NOMO-1 treated with dmso at 0.1 percent for 144 hours (cell line): Measurements from ENCODE around the gene SLC6A15.
A peak's percentile ranks its signal among the peaks of the same experiment; 100 is the strongest.

ENCODE experiments used
- DNase-seq: peaks from one replicate; lab custom pipeline; 2025; ENCODE audit not compliant: unreplicated experiment; lab: John Stamatoyannopoulos, UW

The SLC6A15 gene

DNA sequence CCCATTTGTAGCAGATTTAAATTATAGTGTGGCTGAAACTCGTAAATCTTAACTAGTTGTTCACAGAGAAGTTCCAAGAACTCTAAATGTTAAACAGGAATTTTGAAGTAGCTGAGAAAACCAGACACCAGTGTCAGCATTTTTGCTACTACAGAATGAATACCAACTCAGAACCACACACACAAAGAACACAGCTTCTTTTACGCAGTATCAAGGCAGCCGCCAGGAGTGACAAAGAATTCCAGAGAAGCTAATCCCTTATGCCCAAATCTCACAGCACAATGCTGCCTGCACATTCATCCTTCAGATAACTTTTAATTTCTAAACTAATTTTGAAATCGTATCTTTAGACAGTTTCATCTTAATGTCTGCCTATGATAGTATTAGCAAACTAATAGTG, 37.4 kb downstream of the SLC6A15 start:
- no peak for DNase-seq

DNA sequence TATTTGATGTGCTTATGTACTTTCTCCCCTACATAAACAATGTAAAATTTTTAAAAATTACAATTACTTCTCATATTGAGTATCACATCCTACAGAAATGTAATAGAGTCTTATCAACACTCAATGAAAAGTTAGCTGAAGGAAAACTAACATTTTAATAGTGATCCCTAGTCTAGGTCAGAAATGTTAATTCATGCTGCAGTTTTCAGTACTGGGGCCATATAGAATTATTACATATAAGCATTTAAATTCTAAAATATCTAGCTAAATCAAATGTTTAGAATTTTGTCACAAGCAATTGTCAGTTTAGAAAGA, 37.8 kb downstream of the SLC6A15 start:
- no peak for DNase-seq

DNA sequence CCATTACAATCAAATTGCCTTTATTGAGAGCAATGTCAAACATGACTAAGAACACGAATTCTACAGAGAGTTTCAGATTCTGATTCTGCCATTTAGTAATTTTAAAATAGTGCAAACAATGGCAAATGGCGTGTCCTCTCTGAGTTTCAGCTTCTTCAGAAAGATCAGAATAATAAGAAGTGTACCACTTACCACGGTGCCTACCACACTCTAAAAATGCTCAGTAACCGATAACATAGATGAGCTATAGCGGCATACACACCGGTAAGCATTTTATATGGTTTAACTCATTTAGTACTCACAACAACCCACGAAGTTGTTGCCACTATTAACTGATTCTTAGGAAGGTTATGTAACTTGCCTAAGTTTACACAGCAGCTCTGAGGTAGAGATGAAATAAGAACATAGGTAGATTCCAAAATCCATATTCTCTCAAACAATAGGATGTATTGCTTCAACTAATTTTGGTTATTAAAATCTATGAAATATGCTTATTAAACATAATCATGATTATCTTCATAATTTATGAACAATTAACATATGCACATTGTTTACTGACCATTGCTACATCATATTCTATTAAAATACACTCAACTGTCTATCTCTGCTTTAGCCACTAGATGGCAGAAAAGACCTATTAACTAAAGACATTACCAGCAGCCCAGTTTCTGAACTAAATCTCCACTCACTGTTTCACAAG, 38.3 kb downstream of the SLC6A15 start:
- DNase-seq = peak; percentile 20

DNA sequence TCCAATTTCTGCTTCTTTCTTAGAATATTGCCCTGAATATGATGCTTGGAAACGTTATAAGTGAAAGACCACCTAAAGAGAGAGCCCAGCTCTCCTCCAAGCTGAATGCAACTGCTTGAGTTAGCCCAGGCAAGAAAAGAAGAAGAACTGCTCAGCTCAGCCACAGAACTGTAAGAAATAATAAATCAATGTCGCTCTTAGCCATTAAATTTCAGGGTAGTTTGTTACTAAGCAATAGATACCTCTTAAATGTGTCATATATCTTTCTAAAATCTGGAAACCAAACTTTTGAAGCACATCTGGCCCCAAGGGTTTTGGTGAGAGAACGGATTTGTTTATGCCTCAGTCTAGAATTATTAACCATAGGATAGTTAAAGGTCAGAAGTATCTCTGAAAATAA, 50.4 kb downstream of the SLC6A15 start:
- no peak for DNase-seq

DNA sequence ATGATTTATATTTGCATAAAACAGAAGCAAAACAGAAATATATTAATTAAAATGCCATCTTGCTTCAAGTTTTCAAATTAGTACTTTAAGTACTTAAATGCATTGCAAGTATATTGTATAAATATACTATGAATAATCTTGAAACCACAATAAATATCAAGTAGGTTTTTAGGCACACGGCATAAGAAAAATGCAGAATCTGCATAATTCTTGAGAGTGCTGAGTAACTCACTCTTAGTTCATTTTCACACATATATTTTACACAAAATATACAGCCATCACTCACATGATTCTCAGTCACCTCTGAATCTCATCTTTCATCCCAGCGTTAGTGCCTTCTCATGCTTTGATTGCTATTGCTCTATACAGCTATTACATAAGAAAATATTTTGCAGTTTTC, 51.9 kb downstream of the SLC6A15 start:
- no peak for DNase-seq

DNA sequence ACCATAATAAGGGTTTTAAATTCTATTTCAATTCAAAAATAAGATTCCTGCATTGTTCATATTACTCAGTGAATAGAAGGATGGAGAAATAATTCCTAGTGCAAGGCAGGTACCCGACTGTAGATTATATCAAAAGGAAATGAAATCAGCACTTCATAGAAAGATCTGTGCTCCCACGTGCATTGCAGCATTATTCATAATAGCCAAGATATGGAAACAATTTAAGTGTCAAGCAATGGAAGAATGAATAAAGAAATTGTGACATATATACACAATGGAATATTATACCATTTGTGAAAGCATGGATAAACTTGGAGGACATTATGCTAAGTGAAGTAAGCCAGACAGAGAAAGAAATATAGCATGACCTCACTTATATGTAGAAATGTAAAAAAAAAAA, 53.8 kb downstream of the SLC6A15 start:
- no peak for DNase-seq

DNA sequence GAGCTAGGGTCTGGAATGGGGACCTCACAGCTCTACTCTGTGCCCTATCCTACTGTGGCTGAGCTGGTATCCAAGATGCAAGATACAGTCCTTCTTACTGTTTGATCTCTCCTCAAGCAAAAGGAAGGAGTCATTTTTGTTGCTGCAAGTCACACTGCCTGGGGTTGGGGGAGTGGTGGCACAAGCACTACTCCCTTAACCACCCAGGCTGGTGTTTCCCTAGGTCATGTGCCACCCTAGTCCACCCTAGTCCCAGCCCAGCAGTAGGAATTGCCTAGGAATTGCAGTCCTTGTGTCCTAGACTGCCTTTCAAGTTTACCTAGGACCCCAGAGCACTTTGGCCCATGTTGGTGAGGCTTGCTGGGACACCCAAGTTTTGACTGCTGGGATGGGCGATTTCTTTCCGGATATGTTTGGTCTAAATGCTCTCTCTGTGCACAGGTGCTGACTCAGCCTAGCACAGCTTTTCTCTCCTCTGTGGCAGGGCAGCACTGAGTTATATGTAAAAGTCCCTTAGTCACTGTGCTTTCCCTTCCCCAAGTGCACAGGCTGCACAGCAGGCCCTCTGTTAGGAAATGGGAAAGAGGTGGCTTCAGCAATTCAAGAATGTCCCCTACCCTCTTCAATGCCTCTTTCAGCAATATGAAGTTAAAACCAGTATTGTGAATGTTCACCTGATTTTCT, 54.9 kb downstream of the SLC6A15 start:
- no peak for DNase-seq

DNA sequence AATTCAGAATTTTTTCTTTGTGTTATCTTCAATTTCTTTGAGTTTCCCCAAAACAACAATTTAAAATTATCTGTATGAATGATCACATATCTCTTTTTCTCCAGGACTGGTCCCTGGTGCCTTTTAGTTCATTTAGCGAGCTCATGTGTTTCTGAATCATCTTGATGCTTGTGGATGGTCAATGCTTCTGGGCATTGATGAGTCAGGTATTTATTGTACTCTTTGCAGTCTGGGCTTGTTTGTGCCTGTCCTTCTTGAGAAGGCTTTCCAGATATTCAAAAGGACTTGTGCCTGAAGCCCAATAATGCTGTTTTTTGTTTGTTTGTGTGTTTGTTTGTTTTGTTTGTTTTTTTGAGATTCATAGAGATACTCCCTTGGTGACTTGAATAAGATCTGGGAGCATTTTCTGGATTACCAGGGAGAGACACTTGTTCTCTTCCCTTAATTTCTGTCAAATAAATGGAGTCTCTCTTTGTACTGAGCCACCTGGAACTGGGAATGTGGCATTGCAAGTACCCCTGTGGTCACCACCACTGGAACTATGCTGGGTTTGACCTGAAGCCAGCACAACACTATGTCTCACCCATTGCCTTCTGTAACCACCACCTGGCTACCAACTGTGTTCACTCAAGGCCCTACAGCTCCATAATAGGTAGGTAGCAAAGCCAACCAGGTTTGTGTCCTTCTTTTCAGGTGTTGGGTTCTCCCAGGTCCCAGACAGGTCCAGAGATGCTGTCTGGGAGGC, 56.3 kb downstream of the SLC6A15 start:
- DNase-seq = no peak

DNA sequence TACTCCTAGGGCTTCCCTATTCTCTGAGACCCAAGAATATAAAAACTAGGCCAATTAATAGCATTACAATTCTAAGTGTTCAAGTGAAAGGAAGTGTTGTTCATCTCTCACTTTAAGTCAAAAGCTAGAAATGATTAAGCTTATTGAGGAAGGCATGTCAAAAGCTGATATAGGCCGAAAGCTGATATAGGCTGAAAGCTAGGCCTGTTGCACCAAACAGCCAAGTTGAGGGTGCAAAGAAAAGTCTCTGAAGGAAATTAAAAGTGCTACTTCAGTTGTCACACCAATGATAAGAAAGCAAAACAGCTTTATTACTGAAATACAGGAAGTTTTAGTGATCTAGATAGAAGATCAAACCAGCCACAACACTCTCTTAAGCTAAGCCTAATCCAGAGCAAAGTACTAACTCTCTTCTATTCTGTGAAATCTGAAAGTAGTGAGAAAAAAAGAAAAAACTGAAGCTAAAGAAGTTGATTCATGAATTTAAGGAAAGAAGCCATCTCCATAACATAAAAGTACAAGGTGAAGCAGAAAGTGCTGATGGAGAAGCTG, 68.9 kb downstream of the SLC6A15 start:
- no peak for DNase-seq

DNA sequence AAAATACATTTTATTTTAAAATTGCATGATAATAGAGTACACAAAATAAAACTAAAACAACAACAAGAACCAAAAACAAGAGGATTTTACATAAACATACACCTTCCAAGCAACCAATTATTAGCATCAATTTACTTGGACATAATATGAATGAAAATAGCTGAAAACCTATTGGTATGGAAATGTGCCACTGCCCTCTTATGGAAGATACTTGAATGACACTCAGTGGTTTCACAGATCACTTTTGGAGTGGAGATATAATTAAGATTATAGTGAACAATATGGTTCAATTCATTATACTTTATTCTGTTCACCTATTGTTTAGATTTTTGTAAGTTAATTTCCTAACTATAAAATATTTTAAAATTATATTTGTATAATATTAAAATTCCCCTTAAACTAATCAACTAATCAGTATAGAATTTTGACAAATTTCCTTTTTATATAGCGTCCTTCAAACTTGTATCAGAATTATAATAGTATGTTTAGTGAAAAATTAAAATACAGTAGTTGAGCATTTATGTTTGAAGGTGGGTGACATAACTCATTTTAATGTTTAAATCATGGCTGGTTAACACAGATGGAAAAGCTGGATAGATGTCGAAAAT, 70.1 kb downstream of the SLC6A15 start:
- no peak for DNase-seq

DNA sequence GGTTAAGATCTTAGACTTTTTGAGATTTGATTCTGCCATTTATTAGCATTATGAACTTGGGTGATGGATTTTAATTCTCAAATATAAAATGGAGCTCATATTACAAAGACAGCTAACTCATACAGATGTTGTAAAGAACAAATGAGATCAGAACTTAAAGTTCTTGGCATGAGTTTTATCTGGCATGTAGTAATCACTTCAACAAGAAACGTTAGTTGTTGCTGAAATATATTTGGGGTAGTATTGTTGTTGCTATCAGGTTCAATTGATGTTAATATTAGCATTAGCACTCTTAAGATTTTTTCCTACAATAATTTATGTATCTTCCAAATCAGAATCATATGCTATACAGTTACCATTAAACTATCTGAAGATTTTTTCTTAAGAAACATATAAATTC, 71.0 kb downstream of the SLC6A15 start:
- DNase-seq = no peak

DNA sequence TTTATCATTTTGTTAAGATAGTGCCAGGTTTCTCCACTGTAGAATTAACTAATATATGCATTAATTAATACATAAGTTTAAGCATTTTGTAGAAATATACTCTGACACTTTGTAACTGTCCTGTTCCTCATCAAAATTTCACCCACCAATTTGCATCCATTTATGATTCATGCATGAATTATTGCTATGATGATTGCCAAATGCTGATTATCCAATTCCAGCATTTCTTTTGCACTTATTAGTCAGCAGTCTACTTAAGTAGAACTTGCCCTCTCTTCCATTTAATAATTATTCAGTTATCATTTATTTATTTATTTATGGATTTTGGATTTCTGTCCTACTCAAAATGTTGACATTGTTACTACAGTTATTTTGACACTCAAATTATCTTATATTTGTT, 72.2 kb downstream of the SLC6A15 start:
- DNase-seq = no peak

DNA sequence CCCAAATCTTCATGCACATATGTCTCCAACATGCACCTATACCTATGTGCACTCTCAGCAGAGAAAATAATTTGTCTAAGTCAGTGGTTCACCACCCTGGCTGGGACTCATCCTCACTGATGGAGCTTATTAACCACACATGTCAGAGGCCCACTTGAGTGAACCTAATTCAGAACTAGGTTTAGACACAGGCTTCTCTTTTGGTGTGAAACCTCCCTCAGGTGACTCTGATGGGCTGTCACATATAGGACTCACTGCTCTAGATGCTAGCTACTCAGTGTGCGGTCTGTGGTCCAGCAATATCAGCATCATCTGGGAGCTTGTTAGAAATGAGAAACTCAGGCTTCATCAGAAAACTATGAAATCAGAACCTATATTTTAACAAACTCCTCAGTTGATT, 85.7 kb downstream of the SLC6A15 start:
- no peak for DNase-seq

DNA sequence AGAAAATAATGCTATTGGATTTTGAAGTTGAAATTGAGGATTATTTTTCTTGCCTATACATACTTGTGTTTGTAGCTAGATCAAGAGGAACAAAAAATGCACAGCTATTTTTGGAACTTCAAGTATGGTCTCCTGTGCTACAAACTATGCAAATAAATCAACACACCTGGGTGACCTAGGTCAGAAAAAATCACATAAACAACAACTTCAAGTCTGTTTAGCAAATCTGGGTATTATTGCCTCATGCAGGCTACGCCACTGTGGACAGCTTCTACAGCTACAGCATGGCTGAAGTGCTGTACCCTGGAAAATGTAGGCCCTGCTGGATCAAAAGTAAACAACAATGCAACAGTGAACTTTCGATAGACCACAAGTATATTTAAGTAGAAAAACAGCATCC, 87.5 kb downstream of the SLC6A15 start:
- no peak for DNase-seq

DNA sequence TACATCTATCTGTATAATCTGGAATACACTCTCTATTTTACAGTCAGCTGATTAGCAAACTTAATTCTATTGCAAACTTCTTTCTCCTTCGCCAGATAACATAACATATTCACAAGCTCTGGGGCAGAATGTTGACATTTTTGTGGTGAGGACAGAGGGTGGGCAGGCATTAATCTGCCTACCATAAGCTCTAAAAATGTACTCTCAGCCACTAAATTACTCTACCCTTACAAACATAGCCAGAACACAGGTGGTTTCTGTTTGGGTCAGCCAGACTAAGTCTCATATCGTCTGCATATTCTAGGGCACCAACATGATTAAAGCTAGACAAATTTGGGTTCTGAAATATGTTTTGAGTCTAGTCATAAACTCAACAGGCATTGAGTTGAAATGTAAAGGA, 90.1 kb downstream of the SLC6A15 start:
- no peak for DNase-seq

DNA sequence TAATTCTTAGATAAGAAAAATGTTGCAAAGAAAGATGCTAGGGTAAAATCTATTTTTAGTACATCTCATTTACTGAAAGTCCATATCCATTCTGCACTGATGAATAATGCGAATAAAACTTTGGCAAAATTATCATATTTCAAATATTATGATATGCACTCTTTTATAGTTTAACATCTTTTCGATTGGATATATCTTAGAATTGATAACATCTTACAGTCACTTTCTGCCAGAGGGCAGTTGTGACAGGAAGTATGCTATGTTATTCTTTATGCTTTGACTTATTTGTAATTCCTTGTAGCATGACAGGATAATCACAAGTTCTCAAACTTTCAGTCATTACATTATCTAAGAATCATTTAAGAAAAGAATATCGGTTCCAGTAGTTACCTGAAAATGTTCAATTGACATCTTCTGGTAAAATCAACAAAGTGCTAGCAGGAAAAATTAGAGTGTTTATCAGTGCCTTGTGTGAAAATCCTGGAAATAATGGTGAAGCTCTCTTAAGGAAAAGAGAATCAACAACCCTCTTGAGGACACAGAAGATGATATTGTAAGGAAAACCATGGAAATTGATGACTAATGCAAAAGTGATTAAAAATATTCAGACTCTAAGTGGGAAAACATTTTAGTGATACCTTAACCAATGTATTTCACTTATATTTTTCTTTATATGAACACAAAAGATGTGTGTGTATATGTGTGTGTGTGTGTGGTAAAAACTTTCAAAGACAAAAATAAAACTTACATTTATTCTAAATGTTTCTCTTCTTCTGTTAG, 95.5 kb downstream of the SLC6A15 start:
- no peak for DNase-seq

DNA sequence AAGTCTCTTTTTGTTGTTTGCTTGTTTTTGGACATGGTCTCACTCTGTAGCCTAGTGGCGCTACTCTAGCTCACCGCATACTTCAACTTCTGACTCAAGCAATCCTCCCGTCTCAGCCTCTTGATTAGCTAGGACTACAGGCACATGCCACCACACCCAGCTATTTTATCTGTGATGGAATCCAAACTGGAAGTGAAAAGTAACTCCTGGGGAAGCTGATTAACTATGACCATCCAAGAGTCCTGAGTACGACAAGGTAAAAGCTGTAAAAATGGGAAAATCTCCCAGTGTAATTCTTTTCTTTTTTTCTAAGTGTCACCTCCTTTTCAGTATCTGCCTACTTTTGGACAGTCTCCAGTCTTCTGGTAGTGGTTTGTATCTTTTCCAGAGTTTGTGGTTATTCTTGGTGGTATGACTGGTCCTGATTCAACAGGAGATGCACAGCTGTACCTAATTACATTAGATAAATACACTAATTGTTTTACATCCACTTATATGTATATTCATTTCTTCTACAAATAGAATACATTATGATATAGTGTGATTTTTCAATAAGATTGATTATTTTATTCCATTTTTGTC, 97.8 kb downstream of the SLC6A15 start:
- DNase-seq = no peak

DNA sequence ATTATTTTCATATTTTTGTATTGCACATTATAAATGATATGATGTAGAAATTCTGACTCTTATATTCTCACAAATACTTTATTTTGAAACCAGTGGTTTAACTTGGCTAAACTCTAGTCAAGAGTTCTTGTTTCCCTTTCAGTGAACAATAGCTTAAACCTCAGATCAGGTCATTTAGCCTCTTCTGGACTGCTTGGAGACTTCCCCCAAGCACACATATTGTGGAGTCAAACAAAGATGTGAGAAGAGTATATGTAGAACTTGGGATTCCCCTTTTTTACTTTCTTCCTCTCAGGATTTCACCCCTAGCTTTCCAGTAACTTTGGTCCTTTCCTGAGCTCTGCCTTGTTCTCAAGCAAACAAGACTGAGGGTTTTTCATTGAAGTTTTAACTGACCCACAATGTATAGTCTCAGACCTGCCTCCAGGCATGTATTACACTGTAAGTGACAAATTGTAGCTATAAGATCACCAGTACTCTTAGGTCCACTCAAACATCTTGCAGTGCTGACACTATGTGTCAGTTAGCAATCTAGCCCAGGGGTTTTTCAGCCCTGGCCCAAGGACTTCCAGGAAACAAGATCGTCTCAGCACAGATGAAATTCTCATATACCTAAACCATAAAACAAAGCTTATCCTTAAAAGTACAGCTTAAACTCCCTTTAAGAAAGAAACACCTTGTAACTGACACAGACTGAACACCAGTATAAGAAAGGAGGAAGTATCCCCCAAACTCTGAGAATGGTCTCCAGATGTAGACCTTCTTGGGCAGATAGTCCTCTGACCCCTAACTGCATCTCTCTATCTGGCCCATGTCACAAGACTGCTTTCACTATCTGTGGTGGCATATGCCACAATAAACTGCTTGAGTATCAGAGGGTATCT, 98.6 kb downstream of the SLC6A15 start:
- no peak for DNase-seq

DNA sequence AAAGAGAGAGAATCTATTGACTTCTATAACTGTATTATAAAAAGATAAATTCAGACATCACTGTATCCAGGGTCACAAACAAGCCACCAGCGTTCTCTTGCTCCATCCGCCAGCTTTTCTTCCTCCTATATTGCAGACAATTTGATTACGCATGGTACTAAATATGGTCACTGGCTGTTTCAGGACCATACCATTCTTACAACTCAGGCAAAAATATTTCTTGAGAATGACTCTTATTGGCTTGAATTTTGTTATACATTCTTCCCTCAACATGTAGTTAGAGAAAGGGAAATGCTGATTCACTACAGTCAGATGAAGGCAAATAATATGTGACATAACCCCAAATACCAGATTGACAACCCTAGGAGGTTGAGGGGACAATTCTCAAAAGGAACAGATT, 101.3 kb downstream of the SLC6A15 start:
- DNase-seq = no peak

DNA sequence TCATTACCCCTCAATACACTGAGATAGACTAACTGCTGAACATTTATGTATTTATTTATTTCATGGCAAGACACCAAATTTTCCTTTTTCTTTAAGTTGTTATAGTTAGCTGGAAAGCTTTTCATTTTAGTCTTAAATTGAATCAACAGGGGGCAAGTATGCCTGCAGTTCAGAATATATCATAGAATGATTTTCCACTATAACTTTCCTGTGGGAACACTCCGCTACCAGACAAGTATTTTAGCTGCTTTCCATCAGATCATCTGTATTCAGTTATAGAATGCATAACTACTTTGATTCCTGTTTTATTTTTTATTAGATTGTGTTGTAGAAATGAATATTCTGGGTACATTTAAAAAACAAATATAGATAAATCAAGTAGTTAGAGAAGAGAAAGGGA, 102.0 kb downstream of the SLC6A15 start:
- no peak for DNase-seq
